IMR-90 (cell line): Measurements from ENCODE around the gene PDE4B. TPM values are rescaled to one million over a fixed set of nuclear protein-coding genes. Genes with fewer than 3 reads are reported as not detected.

ENCODE experiments used
- ATAC-seq: fragments of 200-7000 bp; cut with Tn5 transposase; 2 replicates; pipeline ENCODE4 v1.9.1; 2020; ENCODE audit warnings: low read depth, mild to moderate bottlenecking, moderate library complexity
- BruUV-seq: library from RNA; stranded (reverse); fragments of 400-500 nt; replicated peaks from 2 replicates; lab custom pipeline; 2021; lab: Mats Ljungman, UMichigan
- CTCF ChIA-PET: fragments of 300-600 bp; formaldehyde crosslinking; extraction: SDS; loops from one replicate; lab custom pipeline; 2021; ENCODE audit warnings: antibody characterized with exemption; lab: Yijun Ruan, JAX
- POLR2A ChIA-PET: fragments of 300-600 bp; sonication (Branson Sonifier 250); formaldehyde crosslinking; loops from one replicate; lab custom pipeline; 2022; ENCODE audit warnings: antibody characterized with exemption; ENCODE audit not compliant: unreplicated experiment; lab: Charles Lee
- DNase-seq: peaks from one replicate; pipeline ENCODE4 v3.0.0; 2013
- H2AFZ ChIP-seq: replicated peaks from 2 replicates; pipeline ENCODE3; 2013; ENCODE audit warnings: low read length, mild to moderate bottlenecking; ENCODE audit not compliant: poor library complexity
- H2AK5ac ChIP-seq: 2 replicates; pipeline ENCODE4 v1.6.1; 2013; ENCODE audit warnings: low read depth, low read length, inconsistent platforms
- H2AK9ac ChIP-seq: replicated peaks from 2 replicates; pipeline ENCODE3; 2013; ENCODE audit warnings: mild to moderate bottlenecking, low read depth, low read length, moderate library complexity; ENCODE audit not compliant: poor library complexity
- H2BK120ac ChIP-seq: 2 replicates; pipeline ENCODE4 v1.6.1; 2013; ENCODE audit warnings: low read depth, low read length, inconsistent platforms
- H2BK15ac ChIP-seq: 3 replicates; pipeline ENCODE4 v1.6.1; 2013; ENCODE audit warnings: low read depth, low read length, inconsistent platforms
- H2BK20ac ChIP-seq: 2 replicates; pipeline ENCODE4 v1.6.1; 2013; ENCODE audit warnings: low read depth, mild to moderate bottlenecking, inconsistent platforms, low read length, moderate library complexity
- H2BK5ac ChIP-seq: 2 replicates; pipeline ENCODE4 v1.6.1; 2013; ENCODE audit warnings: mild to moderate bottlenecking, low read depth, low read length, inconsistent platforms; ENCODE audit not compliant: poor library complexity, severe bottlenecking
- H3K14ac ChIP-seq: replicated peaks from 2 replicates; pipeline ENCODE4 v1.6.1; 2013; ENCODE audit warnings: low read depth, low read length, inconsistent platforms
- H3K18ac ChIP-seq: 2 replicates; pipeline ENCODE4 v1.6.1; 2013; ENCODE audit warnings: low read depth, low read length, control low read depth
- H3K23ac ChIP-seq: 2 replicates; pipeline ENCODE4 v1.6.1; 2013; ENCODE audit warnings: low read depth, low read length, inconsistent platforms
- H3K27ac ChIP-seq: 2 replicates; pipeline ENCODE4 v1.5.1; 2013; ENCODE audit warnings: mild to moderate bottlenecking, control low read depth, low read length; ENCODE audit not compliant: insufficient read depth
- H3K27me3 ChIP-seq: 2 replicates; pipeline ENCODE4 v1.6.1; 2013; ENCODE audit warnings: low read length; ENCODE audit not compliant: control insufficient read depth, insufficient read depth
- H3K36me3 ChIP-seq: 2 replicates; pipeline ENCODE4 v1.6.1; 2013; ENCODE audit warnings: low read length, mixed read lengths; ENCODE audit not compliant: control insufficient read depth, insufficient read depth
- H3K4ac ChIP-seq: 2 replicates; pipeline ENCODE4 v1.6.1; 2013; ENCODE audit warnings: low read depth, low read length, inconsistent platforms
- H3K4me1 ChIP-seq: 2 replicates; pipeline ENCODE4 v1.6.1; 2013; ENCODE audit warnings: low read length, mixed read lengths; ENCODE audit not compliant: control insufficient read depth, insufficient read depth
- H3K4me2 ChIP-seq: 2 replicates; pipeline ENCODE4 v1.6.1; 2013; ENCODE audit warnings: low read depth, mild to moderate bottlenecking, control low read depth, low read length, moderate library complexity
- H3K4me3 ChIP-seq: 2 replicates; pipeline ENCODE4 v1.5.1; 2013; ENCODE audit warnings: low read depth, mild to moderate bottlenecking, control low read depth, low read length, moderate library complexity; ENCODE audit not compliant: insufficient read depth
- H3K56ac ChIP-seq: 2 replicates; pipeline ENCODE4 v1.6.1; 2013; ENCODE audit warnings: low read length, inconsistent platforms; ENCODE audit not compliant: insufficient read depth; ENCODE audit errors: extremely low read depth
- H3K79me1 ChIP-seq, 2 experiments: 2 replicates each; pipeline ENCODE4 v1.6.1; 2013; ENCODE audit warnings: low read length in 2 of 2, inconsistent platforms in 1 of 2, low read depth in 1 of 2
- H3K9ac ChIP-seq: 2 replicates; pipeline ENCODE4 v1.6.1; 2013; ENCODE audit warnings: low read depth, low read length, control low read depth
- H3K9me1 ChIP-seq: 2 replicates; pipeline ENCODE4 v1.6.1; 2013; ENCODE audit warnings: low read length, inconsistent platforms; ENCODE audit not compliant: insufficient read depth
- H3K9me3 ChIP-seq: 2 replicates; pipeline ENCODE4 v1.6.1; 2013; ENCODE audit warnings: low read length; ENCODE audit not compliant: control insufficient read depth, insufficient read depth
- H4K20me1 ChIP-seq: 2 replicates; pipeline ENCODE4 v1.6.1; 2013; ENCODE audit warnings: low read length, inconsistent platforms; ENCODE audit not compliant: insufficient read depth
- H4K5ac ChIP-seq: 2 replicates; pipeline ENCODE4 v1.6.1; 2013; ENCODE audit warnings: mild to moderate bottlenecking, low read depth, low read length, control low read depth
- H4K8ac ChIP-seq, 2 experiments: 2 replicates each; pipeline ENCODE4 v1.6.1; 2013; ENCODE audit warnings: low read depth in 2 of 2, low read length in 2 of 2, control low read depth in 1 of 2, inconsistent platforms in 1 of 2
- H4K91ac ChIP-seq: 2 replicates; pipeline ENCODE4 v1.6.1; 2013; ENCODE audit warnings: low read depth, low read length, inconsistent platforms; ENCODE audit not compliant: insufficient read depth
- MAFK ChIP-seq: IDR thresholded peaks from 2 replicates; pipeline ENCODE4 v1.6.1; 2012; ENCODE audit warnings: low read depth, low read length, improper control_type of control experiment
- MXI1 ChIP-seq: IDR thresholded peaks from 2 replicates; pipeline ENCODE4 v1.6.1; 2012; ENCODE audit warnings: low read depth, mild to moderate bottlenecking, low read length, moderate library complexity, borderline replicate concordance
- POLR2A ChIP-seq: IDR thresholded peaks from 2 replicates; pipeline ENCODE4 v1.6.1; 2012; ENCODE audit warnings: mild to moderate bottlenecking, low read depth, low read length
- RCOR1 ChIP-seq: IDR thresholded peaks from 2 replicates; pipeline ENCODE4 v1.6.1; 2012; ENCODE audit warnings: mild to moderate bottlenecking, low read length, improper control_type of control experiment; ENCODE audit not compliant: insufficient replicate concordance
- SMC3 ChIP-seq: fragments of 150-350 bp; IDR thresholded peaks from 2 replicates; pipeline ENCODE4 v1.6.1; 2016; ENCODE audit warnings: low read depth, mild to moderate bottlenecking, antibody characterized with exemption, low read length, moderate library complexity
- WGBS, 2 experiments: methylation state at CpG; one replicate each; pipeline versions ENCODE4 v1.1.5 to v1.1.7; 2013; ENCODE audit warnings: missing lambda C conversion rate in 2 of 2; ENCODE audit not compliant: insufficient read length in 1 of 2; ENCODE audit errors: extremely low coverage in 2 of 2; 5-methylcytosine and 5-hydroxymethylcytosine counted together
- dilution Hi-C: fragments of 300-500 bp; cut with HindIII; formaldehyde crosslinking; loops from one replicate; pipeline ENCODE4 v1.14.3; 2018; ENCODE audit warnings: low sequenced_read_pairs; ENCODE audit not compliant: unreplicated experiment
- in situ Hi-C: fragments of 300-500 bp; cut with MboI; formaldehyde crosslinking; loops from 3 replicates; pipeline ENCODE4 v1.14.3; 2019; ENCODE audit warnings: low sequenced_read_pairs, inconsistent platforms, mixed read lengths
- intact Hi-C: fragments of 100-400 bp; cut with micrococcal nuclease; formaldehyde crosslinking; loops from 2 replicates; pipeline ENCODE4 v1.10.0; 2022
- polyA plus RNA-seq, 3 experiments: library from polyadenylated mRNA; depleted of rRNA; stranded (reverse); fragments of >200 nt; gene quantifications; 2 replicates each; pipeline ENCODE4 v1.2.3, GENCODE V29; 2012; ENCODE audit warnings: low replicate concordance in 1 of 3
- total RNA-seq: library from RNA; depleted of rRNA; stranded (reverse); fragments of >200 nt; gene quantifications from 2 replicates; pipeline ENCODE4 v1.2.3, GENCODE V29; 2012
- TF ChIP-seq, protein P1 (sequence below): conservative IDR thresholded peaks from 2 replicates; pipeline ENCODE4 v1.5.1; 2012; ENCODE audit warnings: mild to moderate bottlenecking, low read depth, low read length, improper control_type of control experiment
- TF ChIP-seq, protein P2 (sequence below): fragments of 150-350 bp; IDR thresholded peaks from 2 replicates; pipeline ENCODE4 v1.6.1; 2016; ENCODE audit warnings: low read depth, mild to moderate bottlenecking, low read length, moderate library complexity, borderline replicate concordance

The PDE4B gene
- total and polyA plus RNA-seq, 2 of the 4 experiments (the other 2 are of a cell fraction): 5.8 to 21.3 TPM

DNA sequence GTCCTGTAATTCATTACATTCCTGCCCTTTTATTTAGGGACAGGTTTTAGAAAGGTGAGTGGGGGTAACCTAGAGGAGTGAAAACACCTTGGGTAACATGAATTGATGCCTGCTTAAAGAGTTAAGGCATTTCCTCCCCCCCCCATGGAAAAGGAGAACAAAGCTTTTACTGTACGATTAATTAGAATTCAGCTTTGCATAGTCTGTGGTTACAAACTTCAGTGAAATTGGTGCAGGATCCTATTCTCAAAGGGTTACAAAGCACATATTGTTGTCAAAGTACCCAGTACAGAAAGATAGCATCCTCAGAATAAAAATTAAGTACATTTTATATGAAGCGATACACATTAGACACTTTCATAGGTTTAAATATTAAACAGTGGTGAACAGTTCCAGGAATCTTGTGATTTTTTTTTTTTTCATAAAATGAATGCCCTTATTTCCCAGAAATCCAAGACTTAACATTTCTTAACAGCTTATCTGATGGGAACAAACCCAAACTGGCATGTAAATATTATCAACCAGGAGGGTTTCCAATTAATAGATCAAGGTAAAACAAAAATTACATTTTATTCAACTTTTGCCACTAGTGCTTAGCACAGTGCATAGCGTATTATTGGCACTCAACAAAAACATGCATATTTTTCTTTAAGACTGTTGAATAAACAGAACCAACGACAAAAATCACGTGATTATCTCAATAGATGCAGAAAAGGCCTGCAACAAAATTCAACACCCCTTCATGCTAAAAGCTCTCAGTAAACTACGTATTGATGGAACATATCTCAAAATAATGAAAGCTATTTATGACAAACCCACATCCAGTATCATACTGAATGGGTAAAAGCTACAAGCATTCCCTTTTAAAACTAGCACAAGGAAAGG, 172.7 kb downstream of the PDE4B start:
- in situ Hi-C loops: loop anchor here (25.0 kb wide), 1 partner anchor 747 kb away; no protein-coding TSS in a partner anchor
- no TSS peak for BruUV-seq
- no peak overlapping the region for H2BK120ac ChIP-seq
- ChIA-PET POLR2A (no interaction called here), CTCF (interaction anchor here (0.6 to 0.9 kb wide), 2 partner anchors 266 to 278 kb away, joined by 3 read pairs; no protein-coding TSS in a partner anchor)
- no peak overlapping the region for H3K4me2 ChIP-seq
- H3K4me3 ChIP-seq: no peak overlapping the region
- no peak overlapping the region for H4K5ac ChIP-seq
- H2AK9ac ChIP-seq: no peak overlapping the region
- no peaks in the 10 kb centered on the region for H4K20me1 ChIP-seq
- no peak overlapping the region for H3K14ac ChIP-seq
- H2AFZ ChIP-seq: no peak overlapping the region
- H2BK20ac ChIP-seq: no peak overlapping the region
- H3K23ac ChIP-seq: no peak overlapping the region
- dilution Hi-C loops: no loop called here
- H3K4ac ChIP-seq: no peak overlapping the region
- no peaks in the 10 kb centered on the region for H3K79me1 ChIP-seq
- H3K27me3 ChIP-seq: no peaks in the 10 kb centered on the region
- no peak overlapping the region for H3K27ac ChIP-seq
- H3K56ac ChIP-seq: no peak overlapping the region
- H3K18ac ChIP-seq: no peak overlapping the region
- no peak overlapping the region for H2AK5ac ChIP-seq
- H2BK15ac ChIP-seq: no peak overlapping the region
- H4K91ac ChIP-seq: no peak overlapping the region
- ATAC-seq (no peak), DNase-seq (no peak)
- 50% methylated on average over 2 of the region's 6 CpGs; no CpG with 5 or more reads in 1 of the 2 experiments for WGBS, 2 experiments
- H3K9ac ChIP-seq: no peak overlapping the region
- H3K9me1 ChIP-seq: no peaks in the 10 kb centered on the region
- no peaks in the 10 kb centered on the region for H3K4me1 ChIP-seq
- no peak overlapping the region for H4K8ac ChIP-seq
- H3K9me3 ChIP-seq: no peaks in the 10 kb centered on the region
- intact Hi-C loops: no loop called here
- TF ChIP-seq RCOR1 (no peak), POLR2A (no peak), MAFK (no peak), SMC3 (no peak), MXI1 (no peak)
- TF ChIP-seq, protein P1, sequence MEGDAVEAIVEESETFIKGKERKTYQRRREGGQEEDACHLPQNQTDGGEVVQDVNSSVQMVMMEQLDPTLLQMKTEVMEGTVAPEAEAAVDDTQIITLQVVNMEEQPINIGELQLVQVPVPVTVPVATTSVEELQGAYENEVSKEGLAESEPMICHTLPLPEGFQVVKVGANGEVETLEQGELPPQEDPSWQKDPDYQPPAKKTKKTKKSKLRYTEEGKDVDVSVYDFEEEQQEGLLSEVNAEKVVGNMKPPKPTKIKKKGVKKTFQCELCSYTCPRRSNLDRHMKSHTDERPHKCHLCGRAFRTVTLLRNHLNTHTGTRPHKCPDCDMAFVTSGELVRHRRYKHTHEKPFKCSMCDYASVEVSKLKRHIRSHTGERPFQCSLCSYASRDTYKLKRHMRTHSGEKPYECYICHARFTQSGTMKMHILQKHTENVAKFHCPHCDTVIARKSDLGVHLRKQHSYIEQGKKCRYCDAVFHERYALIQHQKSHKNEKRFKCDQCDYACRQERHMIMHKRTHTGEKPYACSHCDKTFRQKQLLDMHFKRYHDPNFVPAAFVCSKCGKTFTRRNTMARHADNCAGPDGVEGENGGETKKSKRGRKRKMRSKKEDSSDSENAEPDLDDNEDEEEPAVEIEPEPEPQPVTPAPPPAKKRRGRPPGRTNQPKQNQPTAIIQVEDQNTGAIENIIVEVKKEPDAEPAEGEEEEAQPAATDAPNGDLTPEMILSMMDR: no peak
- TF ChIP-seq, protein P2, sequence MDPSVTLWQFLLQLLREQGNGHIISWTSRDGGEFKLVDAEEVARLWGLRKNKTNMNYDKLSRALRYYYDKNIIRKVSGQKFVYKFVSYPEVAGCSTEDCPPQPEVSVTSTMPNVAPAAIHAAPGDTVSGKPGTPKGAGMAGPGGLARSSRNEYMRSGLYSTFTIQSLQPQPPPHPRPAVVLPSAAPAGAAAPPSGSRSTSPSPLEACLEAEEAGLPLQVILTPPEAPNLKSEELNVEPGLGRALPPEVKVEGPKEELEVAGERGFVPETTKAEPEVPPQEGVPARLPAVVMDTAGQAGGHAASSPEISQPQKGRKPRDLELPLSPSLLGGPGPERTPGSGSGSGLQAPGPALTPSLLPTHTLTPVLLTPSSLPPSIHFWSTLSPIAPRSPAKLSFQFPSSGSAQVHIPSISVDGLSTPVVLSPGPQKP: no peak
- H2BK5ac ChIP-seq: no peak overlapping the region
- H3K36me3 ChIP-seq: no peaks in the 10 kb centered on the region
